ENCODE data around the gene MXD3.
A peak's percentile ranks its signal among the peaks of the same experiment; 100 is the strongest.

The MXD3 gene

GRCh38 chr5:177317959-177318377, 6.3 kb upstream of the MXD3 start:
- POLR2A ChIA-PET, result no interaction called here

More at GRCh38 chr5:177317959-177318377, 6.3 kb upstream of the MXD3 start:
- CTCF ChIA-PET, result interaction anchor here (0.6 to 2.7 kb wide), 27 partner anchors 8 to 382 kb away, joined by 3 to 23 read pairs (median 5); partner anchors contain the start of genes LMAN2 and SLC34A1
- no peak overlapping the region for H3K27ac ChIP-seq (ENCODE audit: extremely low read depth, low read depth, low read length)
- peaks cover 0 to 12% of the 10 kb centered on the region in 2 experiments; a peak in 1 of 3 replicates for H3K36me3 ChIP-seq (ENCODE audit: control insufficient read depth in 2 of 2, insufficient read depth in 1 of 2, low read length in 2 of 2)
- H3K4me1 ChIP-seq (ENCODE audit: control insufficient read depth, insufficient read depth, low read length), result no peaks in the 10 kb centered on the region; the same call in 1 of the 2 replicates
- H3K9me3 ChIP-seq (ENCODE audit: control insufficient read depth, insufficient read depth, low read depth, low read length), result no peaks in the 10 kb centered on the region
- TF ChIP-seq ZSCAN16 (tag by site-specific recombination; IDR thresholded peaks at IDR 0.05), result no peak
- TF ChIP-seq ZNF148 (tag by site-specific recombination; IDR thresholded peaks at IDR 0.05; ENCODE audit: borderline replicate concordance), result no peak
- no peak for TF ChIP-seq ZNF366 (tag by site-specific recombination; conservative IDR thresholded peaks at IDR 0.05)
- no peak for TF ChIP-seq ZNF10 (tag by site-specific recombination; IDR thresholded peaks at IDR 0.05)
- TF ChIP-seq ZNF654 (tag by site-specific recombination; IDR thresholded peaks at IDR 0.05; ENCODE audit: low read depth), result peak; percentile 85
- TF ChIP-seq ZBTB17 (tag by site-specific recombination; IDR thresholded peaks at IDR 0.05), result peak; percentile 50
- TF ChIP-seq FEZF1 (tag by site-specific recombination; IDR thresholded peaks at IDR 0.05), result peak; percentile 57
- no peak for TF ChIP-seq ZNF843 (tag by site-specific recombination; IDR thresholded peaks at IDR 0.05)
- TF ChIP-seq ZNF76 (tag by site-specific recombination; IDR thresholded peaks at IDR 0.05; ENCODE audit: borderline replicate concordance, low read depth), result no peak
- TF ChIP-seq, protein P1, sequence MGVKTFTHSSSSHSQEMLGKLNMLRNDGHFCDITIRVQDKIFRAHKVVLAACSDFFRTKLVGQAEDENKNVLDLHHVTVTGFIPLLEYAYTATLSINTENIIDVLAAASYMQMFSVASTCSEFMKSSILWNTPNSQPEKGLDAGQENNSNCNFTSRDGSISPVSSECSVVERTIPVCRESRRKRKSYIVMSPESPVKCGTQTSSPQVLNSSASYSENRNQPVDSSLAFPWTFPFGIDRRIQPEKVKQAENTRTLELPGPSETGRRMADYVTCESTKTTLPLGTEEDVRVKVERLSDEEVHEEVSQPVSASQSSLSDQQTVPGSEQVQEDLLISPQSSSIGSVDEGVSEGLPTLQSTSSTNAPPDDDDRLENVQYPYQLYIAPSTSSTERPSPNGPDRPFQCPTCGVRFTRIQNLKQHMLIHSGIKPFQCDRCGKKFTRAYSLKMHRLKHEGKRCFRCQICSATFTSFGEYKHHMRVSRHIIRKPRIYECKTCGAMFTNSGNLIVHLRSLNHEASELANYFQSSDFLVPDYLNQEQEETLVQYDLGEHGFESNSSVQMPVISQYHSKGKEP (tag by site-specific recombination; IDR thresholded peaks at IDR 0.05), result no peak
- no peak for TF ChIP-seq ZXDB (tag by site-specific recombination; IDR thresholded peaks at IDR 0.05)
- TF ChIP-seq ZNF292 (tag by site-specific recombination; IDR thresholded peaks at IDR 0.05; ENCODE audit: borderline replicate concordance, low read depth), result no peak
- TF ChIP-seq KLF9 (tag by site-specific recombination; IDR thresholded peaks at IDR 0.05; ENCODE audit: low read depth), result no peak
- TF ChIP-seq ZNF660 (tag by site-specific recombination; IDR thresholded peaks at IDR 0.05), result peak; percentile 53; the same call in 1 of the 2 replicates
- TF ChIP-seq ZNF433 (tag by site-specific recombination; IDR thresholded peaks at IDR 0.05; ENCODE audit: low read depth), result no peak
- no peak for TF ChIP-seq ZNF214 (tag by site-specific recombination; IDR thresholded peaks at IDR 0.05; ENCODE audit: borderline replicate concordance)
- TF ChIP-seq ZNF776 (tag by site-specific recombination; IDR thresholded peaks at IDR 0.05; ENCODE audit: borderline replicate concordance), result no peak
- TF ChIP-seq SP7 (tag by site-specific recombination; IDR thresholded peaks at IDR 0.05), result 0 out of 2 replicates have a peak, but pooled peaks have one; percentile 15
- no peak for TF ChIP-seq GFI1B (tag by site-specific recombination; IDR thresholded peaks at IDR 0.05)
- no peak for TF ChIP-seq ZNF692 (tag by site-specific recombination; IDR thresholded peaks at IDR 0.05)
- no peak for TF ChIP-seq ZNF280D (tag by site-specific recombination; IDR thresholded peaks at IDR 0.05)
- TF ChIP-seq, protein P2, sequence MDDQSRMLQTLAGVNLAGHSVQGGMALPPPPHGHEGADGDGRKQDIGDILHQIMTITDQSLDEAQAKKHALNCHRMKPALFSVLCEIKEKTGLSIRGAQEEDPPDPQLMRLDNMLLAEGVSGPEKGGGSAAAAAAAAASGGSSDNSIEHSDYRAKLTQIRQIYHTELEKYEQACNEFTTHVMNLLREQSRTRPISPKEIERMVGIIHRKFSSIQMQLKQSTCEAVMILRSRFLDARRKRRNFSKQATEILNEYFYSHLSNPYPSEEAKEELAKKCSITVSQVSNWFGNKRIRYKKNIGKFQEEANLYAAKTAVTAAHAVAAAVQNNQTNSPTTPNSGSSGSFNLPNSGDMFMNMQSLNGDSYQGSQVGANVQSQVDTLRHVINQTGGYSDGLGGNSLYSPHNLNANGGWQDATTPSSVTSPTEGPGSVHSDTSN (CRISPR knock-in tag; IDR thresholded peaks at IDR 0.05), result no peak
- peak; percentile 86 for TF ChIP-seq ZNF677 (tag by site-specific recombination; IDR thresholded peaks at IDR 0.05)
- TF ChIP-seq ZNF133 (tag by site-specific recombination; IDR thresholded peaks at IDR 0.05), result peak; percentile 100
- TF ChIP-seq WT1 (tag by site-specific recombination; IDR thresholded peaks at IDR 0.05), result no peak
- TF ChIP-seq, protein P3, sequence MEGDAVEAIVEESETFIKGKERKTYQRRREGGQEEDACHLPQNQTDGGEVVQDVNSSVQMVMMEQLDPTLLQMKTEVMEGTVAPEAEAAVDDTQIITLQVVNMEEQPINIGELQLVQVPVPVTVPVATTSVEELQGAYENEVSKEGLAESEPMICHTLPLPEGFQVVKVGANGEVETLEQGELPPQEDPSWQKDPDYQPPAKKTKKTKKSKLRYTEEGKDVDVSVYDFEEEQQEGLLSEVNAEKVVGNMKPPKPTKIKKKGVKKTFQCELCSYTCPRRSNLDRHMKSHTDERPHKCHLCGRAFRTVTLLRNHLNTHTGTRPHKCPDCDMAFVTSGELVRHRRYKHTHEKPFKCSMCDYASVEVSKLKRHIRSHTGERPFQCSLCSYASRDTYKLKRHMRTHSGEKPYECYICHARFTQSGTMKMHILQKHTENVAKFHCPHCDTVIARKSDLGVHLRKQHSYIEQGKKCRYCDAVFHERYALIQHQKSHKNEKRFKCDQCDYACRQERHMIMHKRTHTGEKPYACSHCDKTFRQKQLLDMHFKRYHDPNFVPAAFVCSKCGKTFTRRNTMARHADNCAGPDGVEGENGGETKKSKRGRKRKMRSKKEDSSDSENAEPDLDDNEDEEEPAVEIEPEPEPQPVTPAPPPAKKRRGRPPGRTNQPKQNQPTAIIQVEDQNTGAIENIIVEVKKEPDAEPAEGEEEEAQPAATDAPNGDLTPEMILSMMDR (tag by site-specific recombination; IDR thresholded peaks at IDR 0.05), result peak; percentile 58
- no peak overlapping the region for H3K4me3 ChIP-seq (ENCODE audit: low read depth, low read length)
